Measurements from ENCODE around the gene PLD6. TPM values are rescaled to one million over a fixed set of nuclear protein-coding genes. Genes with fewer than 3 reads are reported as not detected.

Gene PLD6
- polyA plus RNA-seq, 1 donor (not counting 4 experiments of a cell fraction or from before 2014, with no cell fraction given): 1.6 TPM

- Histone ChIP-seq H3K27me3 (ENCODE audit: control insufficient read depth, extremely low read depth, insufficient read depth, low read length) (no peaks in the 10 kb centered on the region), H3K27ac (ENCODE audit: control insufficient read depth, insufficient read depth, low read length) (no peak overlapping the region), H3K9me3 (ENCODE audit: control insufficient read depth, low read depth, low read length) (no peaks in the 10 kb centered on the region), H3K36me3 (ENCODE audit: control insufficient read depth in 2 of 2, extremely low read depth in 1 of 2, insufficient read depth in 2 of 2, low read length in 2 of 2) (peaks cover 0 to 4% of the 10 kb centered on the region in 2 experiments), H3K4me3 (ENCODE audit: control insufficient read depth in 2 of 3, extremely low read depth in 1 of 3, insufficient read depth in 2 of 3, low read depth in 1 of 3, low read length in 3 of 3) (no peak overlapping the region), H3K9me1 (ENCODE audit: control insufficient read depth, extremely low read depth, insufficient read depth, low read length) (no peaks in the 10 kb centered on the region), H4K20me1 (ENCODE audit: control insufficient read depth, extremely low read depth, insufficient read depth, low read length) (no peaks in the 10 kb centered on the region), H3K4me1 (ENCODE audit: control insufficient read depth, extremely low read depth, insufficient read depth, low read length) (peaks cover 3% of the 10 kb centered on the region), H2AFZ (ENCODE audit: control insufficient read depth, low read length) (no peak overlapping the region), H3K79me2 (ENCODE audit: control insufficient read depth, insufficient read depth, low read length) (peaks cover 3% of the 10 kb centered on the region), H3K9ac (ENCODE audit: control insufficient read depth, extremely low read depth, insufficient read depth, low read length) (no peak overlapping the region), H3K4me2 (ENCODE audit: control insufficient read depth, extremely low read depth, insufficient read depth, low read depth, low read length) (no peak overlapping the region)
- FAIRE-seq (no peak), DNase-seq (ENCODE audit: low read depth, low spot score) (no peak)
- TF ChIP-seq EZH2 (IDR thresholded peaks at IDR 0.05; ENCODE audit: low read length) (no peak), CTCF (optimal IDR thresholded peaks at IDR 0.05 in 1 of 3, IDR thresholded peaks at IDR 0.05 in 1 of 3, conservative IDR thresholded peaks at IDR 0.05 in 1 of 3; ENCODE audit: extremely low read depth in 1 of 3, insufficient read depth in 2 of 3, low read length in 3 of 3) (no peak)
- dilution Hi-C loops (cut with MboI; ENCODE audit: extremely low pct_ligation_motif_present, low sequenced_read_pairs): no loop called here
These were observed 35.5 kb upstream of the PLD6 start for GRCh38 chr17:17241656-17242055.

DNA sequence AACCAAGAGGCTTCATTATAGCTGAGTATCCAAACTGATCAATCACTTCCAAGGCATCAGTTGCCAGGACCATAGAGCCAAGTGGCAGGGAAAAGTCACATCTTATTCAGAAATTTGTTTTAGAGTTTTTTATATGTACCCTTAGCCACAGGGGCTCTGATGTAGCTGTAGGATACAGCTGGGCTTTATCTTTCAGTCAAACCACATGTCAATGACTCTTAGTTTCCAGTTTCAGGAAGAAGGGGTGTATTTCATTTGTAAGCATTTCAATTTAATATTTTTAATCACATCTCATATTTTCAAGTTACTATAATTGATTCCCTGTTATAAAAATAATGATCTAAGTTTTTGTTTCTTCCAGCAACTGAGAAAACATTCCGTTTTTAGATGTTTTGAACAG is 33.7 kb upstream of the PLD6 start:
- dilution Hi-C loops (cut with MboI; ENCODE audit: extremely low pct_ligation_motif_present, low sequenced_read_pairs): no loop called here

More for the DNA sequence above, 33.7 kb upstream of the PLD6 start:
- Histone ChIP-seq H3K4me3 (ENCODE audit: control insufficient read depth in 2 of 3, extremely low read depth in 1 of 3, insufficient read depth in 2 of 3, low read depth in 1 of 3, low read length in 3 of 3) (no peak overlapping the region), H4K20me1 (ENCODE audit: control insufficient read depth, extremely low read depth, insufficient read depth, low read length) (peaks cover 4% of the 10 kb centered on the region), H3K4me2 (ENCODE audit: control insufficient read depth, extremely low read depth, insufficient read depth, low read depth, low read length) (no peak overlapping the region), H3K27ac (ENCODE audit: control insufficient read depth, insufficient read depth, low read length) (no peak overlapping the region), H3K36me3 (ENCODE audit: control insufficient read depth in 2 of 2, extremely low read depth in 1 of 2, insufficient read depth in 2 of 2, low read length in 2 of 2) (no peaks in the 10 kb centered on the region), H3K27me3 (ENCODE audit: control insufficient read depth, extremely low read depth, insufficient read depth, low read length) (no peaks in the 10 kb centered on the region), H2AFZ (ENCODE audit: control insufficient read depth, low read length) (no peak overlapping the region), H3K9me3 (ENCODE audit: control insufficient read depth, low read depth, low read length) (no peaks in the 10 kb centered on the region), H3K9me1 (ENCODE audit: control insufficient read depth, extremely low read depth, insufficient read depth, low read length) (no peaks in the 10 kb centered on the region), H3K4me1 (ENCODE audit: control insufficient read depth, extremely low read depth, insufficient read depth, low read length) (peaks cover 15% of the 10 kb centered on the region), H3K9ac (ENCODE audit: control insufficient read depth, extremely low read depth, insufficient read depth, low read length) (no peak overlapping the region), H3K79me2 (ENCODE audit: control insufficient read depth, insufficient read depth, low read length) (peaks cover 19% of the 10 kb centered on the region)
- TF ChIP-seq CTCF (optimal IDR thresholded peaks at IDR 0.05 in 1 of 3, IDR thresholded peaks at IDR 0.05 in 1 of 3, conservative IDR thresholded peaks at IDR 0.05 in 1 of 3; ENCODE audit: extremely low read depth in 1 of 3, insufficient read depth in 2 of 3, low read length in 3 of 3) (no peak), EZH2 (IDR thresholded peaks at IDR 0.05; ENCODE audit: low read length) (no peak)
- DNase-seq (ENCODE audit: low read depth, low spot score) (no peak), FAIRE-seq (no peak)
